GM21723 (cell line): ENCODE data around the gene TVP23C.

Experiments used
- ATAC-seq: cut with Tn5 transposase; IDR thresholded peaks from one replicate; pipeline ENCODE4 v1.9.1; 2021; ENCODE audit warnings: mild to moderate bottlenecking, moderate library complexity; ENCODE audit not compliant: unreplicated experiment

The TVP23C gene

GRCh38 chr17:15465045-15465701 lies 98.1 kb downstream of the TVP23C start:
- no peak for ATAC-seq

GRCh38 chr17:15464231-15464985 lies 98.9 kb downstream of the TVP23C start:
- ATAC-seq: no peak

- no peak for ATAC-seq
These were observed 100.1 kb downstream of the TVP23C start for GRCh38 chr17:15462976-15463772.

- no peak for ATAC-seq
These were observed 105.6 kb downstream of the TVP23C start for GRCh38 chr17:15457723-15458094.

GRCh38 chr17:15456972-15457722 lies 106.1 kb downstream of the TVP23C start:
- ATAC-seq: no peak

GRCh38 chr17:15456496-15456895 lies 106.8 kb downstream of the TVP23C start:
- ATAC-seq: no peak

GRCh38 chr17:15454346-15454745 lies 108.9 kb downstream of the TVP23C start:
- ATAC-seq: no peak

GRCh38 chr17:15453782-15454181 lies 109.5 kb downstream of the TVP23C start:
- ATAC-seq: no peak

GRCh38 chr17:15453246-15453645 lies 110.0 kb downstream of the TVP23C start:
- ATAC-seq: no peak

GRCh38 chr17:15452746-15453145 lies 110.5 kb downstream of the TVP23C start:
- no peak for ATAC-seq
